Memory B cell (primary cell): ENCODE measurements around the gene SDC3.

Experiments used
- ATAC-seq: fragments of 150-1000 bp; cut with Tn5 transposase; 2 replicates; pipeline ENCODE4 v1.10.0; 2021; ENCODE audit warnings: low read depth, mild to moderate bottlenecking, moderate library complexity
- DNase-seq, 2 donors: peaks; one replicate each; pipeline ENCODE4 v3.0.0; 2022; ENCODE audit warnings: low spot score in 2 of 2
- H3K27ac Mint-ChIP-seq: one replicate; pipeline ENCODE4 v1.8.0; 2022; ENCODE audit warnings: mild to moderate bottlenecking, moderate library complexity, mixed read lengths
- H3K27me3 Mint-ChIP-seq: one replicate; pipeline ENCODE4 v1.8.0; 2022; ENCODE audit warnings: mixed read lengths
- H3K36me3 Mint-ChIP-seq: one replicate; pipeline ENCODE4 v1.8.0; 2022; ENCODE audit warnings: mild to moderate bottlenecking, mixed read lengths
- H3K4me1 Mint-ChIP-seq: one replicate; pipeline ENCODE4 v1.8.0; 2022; ENCODE audit warnings: mixed read lengths
- H3K4me3 Mint-ChIP-seq: one replicate; pipeline ENCODE4 v1.8.0; 2022; ENCODE audit warnings: mild to moderate bottlenecking, moderate library complexity, mixed read lengths
- H3K9me3 Mint-ChIP-seq: one replicate; pipeline ENCODE4 v1.8.0; 2022; ENCODE audit warnings: mixed read lengths

SDC3 gene

GRCh38 chr1:30894508-30894973 lies 14.0 kb downstream of the SDC3 start:
- DNase-seq (no peak), ATAC-seq (no peak)
- H3K4me3 Mint-ChIP-seq, result no peak overlapping the region
- no peak overlapping the region for H3K27ac Mint-ChIP-seq
- peaks cover 29% of the 10 kb centered on the region for H3K27me3 Mint-ChIP-seq
- no peaks in the 10 kb centered on the region for H3K9me3 Mint-ChIP-seq
- no peaks in the 10 kb centered on the region for H3K36me3 Mint-ChIP-seq
- H3K4me1 Mint-ChIP-seq, result peaks cover 15% of the 10 kb centered on the region

GRCh38 chr1:30893776-30894507 lies 14.6 kb downstream of the SDC3 start:
- no peak for DNase-seq
- no peaks in the 10 kb centered on the region for H3K9me3 Mint-ChIP-seq
- peaks cover 15% of the 10 kb centered on the region for H3K4me1 Mint-ChIP-seq
- H3K4me3 Mint-ChIP-seq, result no peak overlapping the region
- H3K27me3 Mint-ChIP-seq, result peaks cover 32% of the 10 kb centered on the region
- ATAC-seq, result no peak
- no peaks in the 10 kb centered on the region for H3K36me3 Mint-ChIP-seq
- H3K27ac Mint-ChIP-seq, result no peak overlapping the region

- no peak overlapping the region for H3K27ac Mint-ChIP-seq
- no peaks in the 10 kb centered on the region for H3K36me3 Mint-ChIP-seq
- H3K27me3 Mint-ChIP-seq, result peaks cover 32% of the 10 kb centered on the region
- ATAC-seq (no peak), DNase-seq (no peak)
- H3K9me3 Mint-ChIP-seq, result no peaks in the 10 kb centered on the region
- peaks cover 15% of the 10 kb centered on the region for H3K4me1 Mint-ChIP-seq
- H3K4me3 Mint-ChIP-seq, result no peak overlapping the region
Measured at GRCh38 chr1:30892671-30893073, 15.9 kb downstream of the SDC3 start.

- Mint-ChIP-seq H3K9me3 (no peaks in the 10 kb centered on the region), H3K4me1 (peaks cover 15% of the 10 kb centered on the region), H3K36me3 (no peaks in the 10 kb centered on the region), H3K27ac (no peak overlapping the region), H3K27me3 (peaks cover 32% of the 10 kb centered on the region), H3K4me3 (no peak overlapping the region)
- DNase-seq, result no peak
- no peak for ATAC-seq
Measured at GRCh38 chr1:30891227-30891552, 17.4 kb downstream of the SDC3 start.

GRCh38 chr1:30890502-30891226 lies 17.9 kb downstream of the SDC3 start:
- Mint-ChIP-seq H3K9me3 (no peaks in the 10 kb centered on the region), H3K4me1 (peaks cover 15% of the 10 kb centered on the region), H3K27me3 (peaks cover 31% of the 10 kb centered on the region), H3K4me3 (no peak overlapping the region), H3K27ac (no peak overlapping the region), H3K36me3 (no peaks in the 10 kb centered on the region)
- DNase-seq, result no peak
- ATAC-seq, result no peak

GRCh38 chr1:30889511-30889910 lies 19.0 kb downstream of the SDC3 start:
- no peak overlapping the region for H3K4me3 Mint-ChIP-seq
- no peaks in the 10 kb centered on the region for H3K9me3 Mint-ChIP-seq
- DNase-seq (no peak), ATAC-seq (no peak)
- peaks cover 22% of the 10 kb centered on the region for H3K27me3 Mint-ChIP-seq
- H3K27ac Mint-ChIP-seq, result no peak overlapping the region
- peaks cover 12% of the 10 kb centered on the region for H3K4me1 Mint-ChIP-seq
- H3K36me3 Mint-ChIP-seq, result no peaks in the 10 kb centered on the region

- H3K4me1 Mint-ChIP-seq, result peaks cover 7% of the 10 kb centered on the region
- H3K27ac Mint-ChIP-seq, result no peak overlapping the region
- H3K36me3 Mint-ChIP-seq, result no peaks in the 10 kb centered on the region
- H3K9me3 Mint-ChIP-seq, result no peaks in the 10 kb centered on the region
- H3K27me3 Mint-ChIP-seq, result peaks cover 17% of the 10 kb centered on the region
- no peak for DNase-seq
- no peak for ATAC-seq
- no peak overlapping the region for H3K4me3 Mint-ChIP-seq
Measured at GRCh38 chr1:30888975-30889374, 19.6 kb downstream of the SDC3 start.

- H3K4me1 Mint-ChIP-seq, result peaks cover 5% of the 10 kb centered on the region
- ATAC-seq (no peak), DNase-seq (no peak)
- peaks cover 15% of the 10 kb centered on the region for H3K27me3 Mint-ChIP-seq
- H3K36me3 Mint-ChIP-seq, result no peaks in the 10 kb centered on the region
- no peak overlapping the region for H3K27ac Mint-ChIP-seq
- H3K4me3 Mint-ChIP-seq, result no peak overlapping the region
- no peaks in the 10 kb centered on the region for H3K9me3 Mint-ChIP-seq
Measured at GRCh38 chr1:30888391-30888790, 20.2 kb downstream of the SDC3 start.

- Mint-ChIP-seq H3K27me3 (peaks cover 14% of the 10 kb centered on the region), H3K4me1 (peaks cover 5% of the 10 kb centered on the region), H3K9me3 (no peaks in the 10 kb centered on the region), H3K27ac (no peak overlapping the region), H3K4me3 (no peak overlapping the region), H3K36me3 (no peaks in the 10 kb centered on the region)
- ATAC-seq (no peak), DNase-seq (no peak)
Measured at GRCh38 chr1:30887485-30888315, 20.9 kb downstream of the SDC3 start.

GRCh38 chr1:30886710-30887428 lies 21.7 kb downstream of the SDC3 start:
- H3K27me3 Mint-ChIP-seq, result peaks cover 14% of the 10 kb centered on the region
- H3K9me3 Mint-ChIP-seq, result no peaks in the 10 kb centered on the region
- H3K4me1 Mint-ChIP-seq, result peaks cover 6% of the 10 kb centered on the region
- ATAC-seq (no peak), DNase-seq (no peak)
- no peak overlapping the region for H3K27ac Mint-ChIP-seq
- no peak overlapping the region for H3K4me3 Mint-ChIP-seq
- H3K36me3 Mint-ChIP-seq, result no peaks in the 10 kb centered on the region

GRCh38 chr1:30885570-30886522 lies 22.7 kb downstream of the SDC3 start:
- no peak for ATAC-seq
- Mint-ChIP-seq H3K9me3 (no peaks in the 10 kb centered on the region), H3K27me3 (peaks cover 17% of the 10 kb centered on the region), H3K36me3 (no peaks in the 10 kb centered on the region), H3K4me3 (no peak overlapping the region), H3K4me1 (peaks cover 12% of the 10 kb centered on the region), H3K27ac (no peak overlapping the region)
- no peak for DNase-seq

GRCh38 chr1:30884723-30885122 lies 23.8 kb downstream of the SDC3 start:
- Mint-ChIP-seq H3K27me3 (peaks cover 17% of the 10 kb centered on the region), H3K27ac (no peak overlapping the region), H3K4me1 (peaks cover 17% of the 10 kb centered on the region), H3K36me3 (no peaks in the 10 kb centered on the region), H3K9me3 (no peaks in the 10 kb centered on the region), H3K4me3 (no peak overlapping the region)
- ATAC-seq, result no peak
- no peak for DNase-seq
